Fibroblast of peridontal ligament (primary cell): Measurements from ENCODE around the gene USP15.
"Not testable (repeated sequence)": the region's sequence is repeated elsewhere in the genome, so short reads cannot be mapped to it uniquely, and the experiment has no call there.

Source experiments
- DNase-seq: peaks from one replicate; pipeline ENCODE4 v3.0.0-alpha.2; 2010; ENCODE audit errors: extremely low read depth

Gene USP15

DNA sequence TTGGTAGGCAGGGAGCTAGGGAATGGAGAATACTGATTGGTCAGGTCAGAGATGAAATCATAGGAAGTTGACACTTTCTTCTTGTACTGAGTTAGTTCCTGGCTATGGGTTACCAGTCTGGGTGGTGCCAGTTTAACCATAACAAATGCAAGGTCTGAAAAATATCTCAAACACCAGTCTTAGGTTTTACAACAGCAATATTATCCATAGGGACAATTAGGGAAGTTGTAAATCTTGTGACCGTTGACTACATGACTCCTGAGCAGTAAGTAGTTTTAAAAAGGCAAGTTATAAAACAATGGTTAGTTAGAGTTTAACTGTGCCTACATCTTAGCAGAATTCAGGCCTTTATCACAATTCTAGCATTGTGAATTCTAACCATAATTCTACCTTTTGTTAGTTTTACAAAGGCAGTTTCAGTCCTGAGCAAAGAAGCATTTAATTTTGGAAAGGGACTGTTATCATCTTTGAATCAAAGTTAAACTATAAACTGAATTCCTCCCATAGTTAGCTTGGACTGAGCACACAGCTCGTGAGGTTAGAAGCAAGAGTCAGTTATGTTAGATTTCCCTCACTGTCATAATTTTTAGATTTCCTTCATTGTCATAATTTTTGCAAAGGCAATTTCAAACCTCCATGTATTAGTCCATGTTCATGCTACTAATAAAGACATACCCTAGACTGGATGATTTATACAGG, 186.7 kb downstream of the USP15 start:
- DNase-seq, result no peak

DNA sequence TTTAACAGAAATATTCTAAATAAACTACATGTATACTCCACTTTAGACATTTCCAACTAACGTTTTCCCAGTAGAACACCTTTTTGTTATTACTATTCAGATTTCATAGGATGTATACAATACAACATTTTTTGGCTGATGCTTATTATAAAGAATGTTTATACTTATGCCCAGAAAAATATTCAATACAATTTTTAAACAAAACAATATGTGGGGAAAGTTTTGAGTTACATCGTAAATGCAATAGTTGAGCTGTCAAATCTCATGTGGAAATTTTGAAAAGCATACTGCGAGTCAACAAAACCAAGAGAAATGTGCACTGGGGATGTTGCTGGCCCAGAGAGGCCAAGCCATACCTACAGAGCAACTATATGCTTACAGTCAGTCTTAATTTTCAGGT, 188.2 kb downstream of the USP15 start:
- no peak for DNase-seq

DNA sequence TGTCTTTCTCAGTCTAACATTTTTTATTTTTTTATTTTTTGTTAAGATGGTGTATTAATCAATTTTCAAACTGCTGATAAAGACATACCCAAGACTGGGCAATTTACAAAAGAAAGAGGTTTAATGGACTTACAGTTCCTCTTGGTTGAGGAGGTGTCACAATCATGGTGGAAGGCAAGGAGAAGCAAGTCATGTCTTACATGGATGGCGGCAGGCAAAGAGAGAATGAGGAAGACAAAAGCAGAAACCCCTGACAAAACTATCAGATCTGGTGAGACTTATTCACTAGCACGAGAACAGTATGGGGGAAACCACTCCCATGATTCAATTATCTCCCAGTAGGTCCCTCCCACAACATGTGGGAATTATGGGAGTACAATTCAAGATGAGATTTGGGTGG, 195.2 kb downstream of the USP15 start:
- DNase-seq, result not testable (repeated sequence)

DNA sequence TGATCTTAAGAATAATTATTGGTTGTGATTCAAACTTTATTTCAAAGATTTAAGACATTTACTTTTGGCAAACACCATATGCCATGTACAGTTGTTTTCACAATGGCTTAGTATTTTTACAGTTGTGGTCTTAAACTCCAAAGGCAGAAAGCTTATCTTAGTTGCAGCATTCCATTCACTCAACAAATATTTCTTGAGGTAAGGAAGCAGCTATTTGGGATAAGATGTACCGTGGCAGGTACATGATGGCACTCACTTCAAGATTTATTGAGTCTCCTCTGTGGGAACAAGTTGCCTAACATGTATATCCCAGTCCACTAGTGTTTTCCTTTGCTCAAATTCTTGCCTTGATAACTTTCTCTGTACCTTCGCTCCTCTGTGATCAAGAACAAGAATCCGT, 198.4 kb downstream of the USP15 start:
- DNase-seq, result no peak

DNA sequence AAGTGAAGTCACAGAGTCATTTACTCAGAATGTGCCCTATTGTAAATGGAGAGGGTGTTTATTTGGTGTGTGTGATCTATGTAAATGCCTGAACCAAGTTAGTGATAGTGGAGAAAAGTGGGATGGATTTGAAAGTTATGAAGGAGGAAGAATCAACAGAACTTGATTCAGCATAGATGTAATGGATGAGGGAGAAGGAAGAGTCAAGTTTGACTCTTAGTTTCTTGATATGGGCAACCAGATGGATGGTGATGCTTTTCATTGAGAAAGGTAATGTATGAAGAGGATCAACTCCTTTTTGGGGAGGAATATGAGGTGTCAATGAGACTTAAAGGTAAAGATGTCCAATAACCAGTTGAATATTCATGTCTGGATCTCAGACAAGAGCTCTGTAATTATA, 199.8 kb downstream of the USP15 start:
- no peak for DNase-seq

DNA sequence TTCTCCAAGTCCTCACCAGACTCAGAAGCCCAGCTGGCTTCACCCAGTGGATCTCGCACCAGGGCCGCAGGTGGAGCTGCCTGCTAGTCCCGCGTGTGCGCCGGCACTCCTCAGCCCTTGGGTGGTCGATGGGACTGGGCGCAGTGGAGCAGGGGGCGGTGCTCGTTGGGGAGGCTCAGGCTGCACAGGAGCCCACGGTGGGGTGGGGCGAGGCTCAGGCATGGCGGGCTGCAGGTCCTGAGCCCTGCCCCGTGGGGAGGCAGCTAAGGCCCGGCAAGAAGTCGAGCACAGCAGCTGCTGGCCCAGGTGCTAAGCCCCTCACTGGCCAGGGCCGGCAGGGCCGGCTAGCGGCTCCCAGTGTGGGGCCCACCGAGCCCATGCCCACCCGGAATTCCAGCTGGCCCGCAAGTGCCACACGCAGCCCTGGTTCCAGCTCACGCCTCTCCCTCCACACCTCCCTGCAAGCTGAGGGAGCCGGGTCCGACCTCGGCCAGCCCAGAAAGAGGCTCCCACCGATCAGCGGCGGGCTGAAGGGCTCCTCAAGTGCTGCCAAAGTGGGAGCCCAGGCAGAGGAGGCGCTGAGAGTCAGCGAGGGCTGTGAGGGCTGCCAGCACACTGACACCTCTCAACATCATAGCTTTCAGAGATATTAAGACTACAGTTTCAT, 201.1 kb downstream of the USP15 start:
- not testable (repeated sequence) for DNase-seq

DNA sequence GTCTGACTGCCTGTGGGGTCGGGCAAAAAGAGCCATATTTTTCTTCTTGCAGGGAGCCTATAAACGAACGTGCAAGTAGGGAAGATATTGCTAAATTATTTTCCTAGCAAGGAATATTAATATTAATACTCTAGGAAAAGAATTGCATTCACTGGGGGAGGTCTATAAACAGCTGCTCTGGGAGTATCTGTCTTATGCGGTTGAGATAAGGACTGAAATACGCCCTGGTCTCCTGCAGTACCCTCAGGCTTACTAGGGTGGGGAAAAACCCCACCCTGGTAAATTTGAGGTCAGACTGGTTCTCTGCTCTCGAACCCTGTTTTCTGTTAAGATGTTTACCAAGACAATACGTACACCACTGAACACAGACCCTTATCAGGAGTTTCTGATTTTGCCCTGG, 203.0 kb downstream of the USP15 start:
- DNase-seq, result not testable (repeated sequence)
